ENCODE data around the gene PCGF2. TPM values are rescaled to one million over a fixed set of nuclear protein-coding genes. Genes with fewer than 3 reads are reported as not detected.
"Not testable (repeated sequence)": the region's sequence is repeated elsewhere in the genome, so short reads cannot be mapped to it uniquely, and the experiment has no call there.

Gene PCGF2
- total and polyA plus RNA-seq, 2 donors: 8.2 to 26.5 TPM

- WGBS: 82% methylated on average over 5 of the region's 5 CpGs
- no peaks in the 10 kb centered on the region for H3K4me1 ChIP-seq (ENCODE audit: insufficient read depth)
- no peak for DNase-seq (ENCODE audit: extremely low spot score)
Measured at GRCh38 chr17:38727736-38728135, 20.4 kb downstream of the PCGF2 start.

GRCh38 chr17:38726145-38726544, 22.0 kb downstream of the PCGF2 start:
- not testable (repeated sequence) for H3K4me1 ChIP-seq (ENCODE audit: insufficient read depth); H3K36me3 ChIP-seq (ENCODE audit: insufficient read depth); DNase-seq (ENCODE audit: extremely low spot score); H3K4me3 ChIP-seq (ENCODE audit: low read depth, low read length); H3K27ac ChIP-seq (ENCODE audit: low read depth)
- WGBS: 65% methylated on average over 8 of the region's 8 CpGs

More at GRCh38 chr17:38727736-38728135, 20.4 kb downstream of the PCGF2 start:
- no peak overlapping the region for H3K27ac ChIP-seq (ENCODE audit: low read depth)
- H3K4me3 ChIP-seq (ENCODE audit: low read depth, low read length): no peak overlapping the region
- H3K36me3 ChIP-seq (ENCODE audit: insufficient read depth): no peaks in the 10 kb centered on the region

DNA sequence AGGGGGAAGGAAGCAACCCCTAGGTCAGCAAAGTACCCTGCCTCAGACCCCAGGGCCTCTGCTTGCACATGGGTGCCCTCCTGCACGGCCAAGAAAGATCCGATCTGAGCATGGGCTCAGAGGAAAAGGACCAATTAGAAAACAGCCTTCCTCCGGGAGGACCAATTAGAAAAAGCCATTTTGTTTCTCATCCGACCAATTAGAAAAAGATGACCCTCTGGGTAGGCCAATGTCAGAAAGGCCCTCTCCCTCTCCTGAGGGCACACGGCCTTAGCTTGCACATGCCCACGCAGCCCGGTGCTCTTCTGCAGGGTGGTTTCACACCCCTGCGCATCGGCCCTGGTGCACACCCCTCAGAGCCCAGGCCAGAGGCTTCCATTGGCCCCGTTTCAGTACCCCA, 23.1 kb downstream of the PCGF2 start:
- no peaks in the 10 kb centered on the region for H3K4me1 ChIP-seq (ENCODE audit: insufficient read depth)
- no peaks in the 10 kb centered on the region for H3K36me3 ChIP-seq (ENCODE audit: insufficient read depth)
- no peak overlapping the region for H3K27ac ChIP-seq (ENCODE audit: low read depth)
- 74% methylated on average over 10 of the region's 10 CpGs for WGBS
- DNase-seq (ENCODE audit: extremely low spot score): no peak
- H3K4me3 ChIP-seq (ENCODE audit: low read depth, low read length): no peak overlapping the region

GRCh38 chr17:38724337-38724988, 23.7 kb downstream of the PCGF2 start:
- Histone ChIP-seq H3K4me3 (ENCODE audit: low read depth, low read length) (no peak overlapping the region), H3K27ac (ENCODE audit: low read depth) (no peak overlapping the region), H3K4me1 (ENCODE audit: insufficient read depth) (no peaks in the 10 kb centered on the region), H3K36me3 (ENCODE audit: insufficient read depth) (no peaks in the 10 kb centered on the region)
- 72% methylated on average over 16 of the region's 16 CpGs for WGBS
- no peak for DNase-seq (ENCODE audit: extremely low spot score)

DNA sequence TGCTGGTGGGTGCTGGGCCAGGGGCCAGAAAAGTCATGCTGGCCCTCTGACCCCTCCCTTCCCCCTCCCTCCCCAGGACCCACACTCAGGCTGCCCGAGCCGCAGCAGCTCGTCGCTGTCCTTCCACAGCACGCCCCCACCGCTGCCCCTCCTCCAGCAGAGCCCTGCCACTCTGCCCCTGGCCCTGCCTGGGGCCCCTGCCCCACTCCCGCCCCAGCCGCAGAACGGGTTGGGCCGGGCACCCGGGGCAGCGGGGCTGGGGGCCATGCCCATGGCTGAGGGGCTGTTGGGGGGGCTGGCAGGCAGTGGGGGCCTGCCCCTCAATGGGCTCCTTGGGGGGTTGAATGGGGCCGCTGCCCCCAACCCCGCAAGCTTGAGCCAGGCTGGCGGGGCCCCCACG, 26.3 kb downstream of the PCGF2 start:
- DNase-seq (ENCODE audit: extremely low spot score): no peak
- H3K36me3 ChIP-seq (ENCODE audit: insufficient read depth): peaks cover 4% of the 10 kb centered on the region
- no peak overlapping the region for H3K4me3 ChIP-seq (ENCODE audit: low read depth, low read length)
- 89% methylated on average over 16 of the region's 16 CpGs for WGBS
- H3K4me1 ChIP-seq (ENCODE audit: insufficient read depth): no peaks in the 10 kb centered on the region
- H3K27ac ChIP-seq (ENCODE audit: low read depth): no peak overlapping the region

DNA sequence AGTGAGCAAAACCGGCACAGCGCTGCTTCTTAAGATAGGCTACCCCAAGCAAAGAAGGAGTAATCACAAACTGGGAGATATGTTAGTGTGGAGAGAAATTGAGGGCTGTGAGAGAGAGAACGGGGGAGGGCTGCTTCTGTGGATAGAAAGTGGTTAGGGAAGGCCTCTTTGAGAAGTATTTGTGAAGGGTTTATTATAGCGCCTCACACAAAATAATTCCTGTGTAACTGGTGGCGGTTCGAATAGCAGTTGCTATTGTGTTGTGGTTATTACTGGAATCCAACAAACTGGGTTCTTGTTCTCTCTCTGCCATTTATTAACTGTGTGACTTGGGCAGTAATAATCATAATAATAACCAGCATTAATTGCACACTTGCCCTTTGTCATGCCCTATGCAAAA, 27.2 kb downstream of the PCGF2 start:
- Histone ChIP-seq H3K4me1 (ENCODE audit: insufficient read depth) (no peaks in the 10 kb centered on the region), H3K36me3 (ENCODE audit: insufficient read depth) (peaks cover 7% of the 10 kb centered on the region), H3K27ac (ENCODE audit: low read depth) (no peak overlapping the region), H3K4me3 (ENCODE audit: low read depth, low read length) (no peak overlapping the region)
- 86% methylated on average over 6 of the region's 6 CpGs for WGBS
- no peak for DNase-seq (ENCODE audit: extremely low spot score)

DNA sequence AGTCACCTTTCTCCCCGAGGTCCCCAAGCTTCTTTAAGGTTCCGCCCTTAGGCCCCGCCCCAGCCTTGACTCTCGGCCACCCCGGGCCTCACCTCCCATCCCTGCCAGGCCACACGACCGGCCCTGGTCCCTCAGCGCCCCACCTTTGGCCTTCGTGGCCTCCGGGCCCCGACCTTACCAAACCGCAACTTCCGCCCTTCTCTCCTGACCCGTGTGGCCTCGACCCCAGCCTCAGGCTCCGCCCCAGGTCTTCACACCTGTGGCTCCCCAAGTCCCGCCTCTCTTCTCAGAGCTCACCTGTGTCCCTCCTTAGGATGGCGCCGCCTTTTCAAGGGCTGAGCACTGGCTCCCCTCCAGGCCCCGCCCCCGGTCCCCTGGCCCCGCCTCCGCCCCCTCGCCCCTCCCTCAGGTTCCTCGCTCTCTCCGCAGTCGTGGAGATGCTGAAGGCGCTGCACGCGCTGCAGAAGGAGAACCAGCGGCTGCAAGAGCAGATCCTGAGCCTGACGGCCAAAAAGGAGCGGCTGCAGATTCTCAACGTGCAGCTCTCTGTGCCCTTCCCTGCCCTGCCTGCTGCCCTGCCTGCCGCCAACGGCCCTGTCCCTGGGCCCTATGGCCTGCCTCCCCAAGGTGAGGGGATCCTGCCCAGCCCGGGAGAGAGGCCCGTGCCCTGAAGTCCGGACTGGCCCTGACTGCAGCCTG, 28.0 kb downstream of the PCGF2 start:
- 76% methylated on average over 39 of the region's 39 CpGs for WGBS
- H3K4me1 ChIP-seq (ENCODE audit: insufficient read depth): no peaks in the 10 kb centered on the region
- peaks cover 7% of the 10 kb centered on the region for H3K36me3 ChIP-seq (ENCODE audit: insufficient read depth)
- no peak for DNase-seq (ENCODE audit: extremely low spot score)
- H3K27ac ChIP-seq (ENCODE audit: low read depth): no peak overlapping the region
- no peak overlapping the region for H3K4me3 ChIP-seq (ENCODE audit: low read depth, low read length)

GRCh38 chr17:38719289-38719942, 28.7 kb downstream of the PCGF2 start:
- H3K4me1 ChIP-seq (ENCODE audit: insufficient read depth): no peaks in the 10 kb centered on the region
- peaks cover 7% of the 10 kb centered on the region for H3K36me3 ChIP-seq (ENCODE audit: insufficient read depth)
- DNase-seq (ENCODE audit: extremely low spot score): no peak
- H3K27ac ChIP-seq (ENCODE audit: low read depth): no peak overlapping the region
- WGBS: 81% methylated on average over 29 of the region's 29 CpGs
- no peak overlapping the region for H3K4me3 ChIP-seq (ENCODE audit: low read depth, low read length)

GRCh38 chr17:38717139-38717745, 30.9 kb downstream of the PCGF2 start:
- H3K4me3 ChIP-seq (ENCODE audit: low read depth, low read length): no peak overlapping the region
- no peak overlapping the region for H3K27ac ChIP-seq (ENCODE audit: low read depth)
- H3K36me3 ChIP-seq (ENCODE audit: insufficient read depth): peaks cover 7% of the 10 kb centered on the region
- 84% methylated on average over 12 of the region's 12 CpGs for WGBS
- H3K4me1 ChIP-seq (ENCODE audit: insufficient read depth): no peaks in the 10 kb centered on the region
- no peak for DNase-seq (ENCODE audit: extremely low spot score)

DNA sequence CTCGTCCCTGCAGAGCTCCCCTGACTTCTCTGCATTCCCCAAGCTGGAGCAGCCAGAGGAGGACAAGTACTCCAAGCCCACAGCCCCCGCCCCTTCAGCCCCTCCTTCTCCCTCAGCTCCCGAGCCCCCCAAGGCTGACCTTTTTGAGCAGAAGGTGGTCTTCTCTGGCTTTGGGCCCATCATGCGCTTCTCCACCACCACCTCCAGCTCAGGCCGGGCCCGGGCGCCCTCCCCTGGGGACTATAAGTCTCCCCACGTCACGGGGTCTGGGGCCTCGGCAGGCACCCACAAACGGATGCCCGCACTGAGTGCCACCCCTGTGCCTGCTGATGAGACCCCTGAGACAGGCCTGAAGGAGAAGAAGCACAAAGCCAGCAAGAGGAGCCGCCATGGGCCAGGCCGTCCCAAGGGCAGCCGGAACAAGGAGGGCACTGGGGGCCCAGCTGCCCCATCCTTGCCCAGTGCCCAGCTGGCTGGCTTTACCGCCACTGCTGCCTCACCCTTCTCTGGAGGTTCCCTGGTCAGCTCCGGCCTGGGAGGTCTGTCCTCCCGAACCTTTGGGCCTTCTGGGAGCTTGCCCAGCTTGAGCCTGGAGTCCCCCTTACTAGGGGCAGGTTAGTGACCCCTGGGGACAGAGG, 31.6 kb downstream of the PCGF2 start:
- peaks cover 7% of the 10 kb centered on the region for H3K36me3 ChIP-seq (ENCODE audit: insufficient read depth)
- no peak for DNase-seq (ENCODE audit: extremely low spot score)
- no peak overlapping the region for H3K27ac ChIP-seq (ENCODE audit: low read depth)
- H3K4me3 ChIP-seq (ENCODE audit: low read depth, low read length): no peak overlapping the region
- 91% methylated on average over 18 of the region's 18 CpGs for WGBS
- H3K4me1 ChIP-seq (ENCODE audit: insufficient read depth): no peaks in the 10 kb centered on the region

DNA sequence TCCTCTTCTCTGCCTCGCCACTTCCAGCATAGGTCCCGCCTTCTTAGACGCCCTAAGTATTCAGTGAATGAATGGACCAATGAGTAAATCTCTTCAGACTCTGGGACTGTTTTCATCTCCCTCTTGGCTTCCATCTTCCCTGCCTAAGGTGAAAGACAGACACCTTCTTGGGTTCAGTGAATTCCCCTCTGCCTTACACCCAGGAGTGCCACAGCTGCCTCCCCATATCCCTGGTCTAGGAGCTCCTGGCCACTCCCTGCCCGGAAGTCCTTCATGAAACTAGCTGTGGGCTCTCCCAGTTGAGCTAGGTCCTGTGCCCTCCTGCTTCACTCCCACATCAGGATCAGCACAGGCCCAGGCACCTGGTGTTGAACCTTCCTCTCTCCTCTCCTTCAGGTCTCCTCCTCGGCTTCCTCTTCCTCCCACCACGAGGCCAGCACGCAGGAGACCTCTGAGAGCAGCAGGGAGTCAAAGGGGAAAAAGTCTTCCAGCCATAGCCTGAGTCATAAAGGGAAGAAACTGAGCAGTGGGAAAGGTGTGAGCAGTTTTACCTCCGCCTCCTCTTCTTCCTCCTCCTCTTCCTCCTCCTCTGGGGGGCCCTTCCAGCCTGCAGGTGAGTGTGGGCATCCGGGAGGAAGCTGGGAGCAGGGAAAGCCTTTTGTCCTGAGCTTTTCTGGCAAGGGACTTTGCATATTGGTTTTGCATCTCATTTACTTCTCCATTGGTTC, 32.8 kb downstream of the PCGF2 start:
- no peaks in the 10 kb centered on the region for H3K4me1 ChIP-seq (ENCODE audit: insufficient read depth)
- DNase-seq (ENCODE audit: extremely low spot score): no peak
- peaks cover 7% of the 10 kb centered on the region for H3K36me3 ChIP-seq (ENCODE audit: insufficient read depth)
- WGBS: 82% methylated on average over 9 of the region's 9 CpGs
- no peak overlapping the region for H3K4me3 ChIP-seq (ENCODE audit: low read depth, low read length)
- H3K27ac ChIP-seq (ENCODE audit: low read depth): no peak overlapping the region

GRCh38 chr17:38713456-38714075, 34.6 kb downstream of the PCGF2 start:
- Histone ChIP-seq H3K4me1 (ENCODE audit: insufficient read depth) (no peaks in the 10 kb centered on the region), H3K36me3 (ENCODE audit: insufficient read depth) (peaks cover 8% of the 10 kb centered on the region), H3K27ac (ENCODE audit: low read depth) (no peak overlapping the region), H3K4me3 (ENCODE audit: low read depth, low read length) (no peak overlapping the region)
- DNase-seq (ENCODE audit: extremely low spot score): no peak
- WGBS: 62% methylated on average over 11 of the region's 11 CpGs
